Panc1 (cell line): ENCODE data around the gene GJC2.

Experiments
- POLR2AphosphoS5 ChIP-seq: IDR thresholded peaks from 2 replicates; pipeline ENCODE4 v1.6.1; 2012; ENCODE audit warnings: mild to moderate bottlenecking, low read depth, low read length, moderate library complexity
- SIN3A ChIP-seq: IDR thresholded peaks from 2 replicates; pipeline ENCODE4 v1.6.1; 2012; ENCODE audit warnings: low read depth, mild to moderate bottlenecking, low read length, moderate library complexity, borderline replicate concordance; ENCODE audit not compliant: insufficient read depth
- TCF7L2 ChIP-seq: IDR thresholded peaks from 2 replicates; pipeline ENCODE4 v1.6.1; 2011; ENCODE audit warnings: mild to moderate bottlenecking, low read depth, low read length, inconsistent platforms
- TF ChIP-seq, protein P1 (sequence below): fragments of 450-650 bp; IDR thresholded peaks from 2 replicates; pipeline ENCODE4 v1.5.1; 2017; ENCODE audit warnings: mild to moderate bottlenecking
- TF ChIP-seq, protein P2 (sequence below), 2 experiments: IDR thresholded peaks; 2 replicates each; pipeline ENCODE4 v1.6.1; 2011 to 2012; ENCODE audit warnings: low read depth in 2 of 2, control low read depth in 1 of 2, low read length in 1 of 2, mild to moderate bottlenecking in 1 of 2, moderate library complexity in 1 of 2; ENCODE audit not compliant: insufficient read depth in 1 of 2

DNA sequence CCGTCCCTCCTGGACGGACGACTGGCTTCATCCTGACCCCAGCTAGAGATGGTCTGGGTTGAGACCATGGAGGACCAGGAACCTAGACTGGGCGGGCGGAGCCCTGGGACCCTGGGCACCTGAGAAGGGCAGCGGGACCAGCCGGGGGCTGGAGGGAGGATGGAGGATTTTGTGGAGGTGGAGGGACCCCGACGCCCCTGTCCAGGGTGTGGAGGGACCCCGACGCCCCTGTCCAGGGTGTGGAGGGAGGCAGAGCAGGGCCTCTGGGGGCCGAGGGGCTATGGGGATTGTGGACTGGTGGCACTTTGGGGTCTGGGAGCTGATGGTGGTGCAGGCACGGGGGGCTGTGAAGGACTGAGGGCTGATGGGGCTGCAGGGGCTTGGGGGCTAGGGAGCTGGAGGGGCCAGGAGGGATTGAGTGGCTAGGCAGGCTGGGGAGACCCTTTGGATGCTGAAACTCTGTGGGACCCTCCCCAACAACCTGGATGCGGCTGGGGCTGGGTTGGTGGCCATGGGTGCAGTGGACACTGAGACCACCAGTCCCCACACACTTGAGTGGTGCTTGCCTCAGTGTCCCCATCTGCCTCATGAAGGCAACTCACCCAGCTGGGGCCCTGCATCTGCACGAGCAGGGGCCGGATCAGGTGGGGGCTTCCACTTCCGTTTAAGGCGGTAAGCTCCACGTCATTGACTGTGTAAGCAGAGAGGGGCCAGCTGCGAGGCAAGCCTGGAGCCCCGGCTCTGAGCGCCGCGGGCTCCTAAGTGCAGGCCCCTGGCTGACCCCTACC lies 7.4 kb downstream of the GJC2 start:
- TF ChIP-seq, protein P1, sequence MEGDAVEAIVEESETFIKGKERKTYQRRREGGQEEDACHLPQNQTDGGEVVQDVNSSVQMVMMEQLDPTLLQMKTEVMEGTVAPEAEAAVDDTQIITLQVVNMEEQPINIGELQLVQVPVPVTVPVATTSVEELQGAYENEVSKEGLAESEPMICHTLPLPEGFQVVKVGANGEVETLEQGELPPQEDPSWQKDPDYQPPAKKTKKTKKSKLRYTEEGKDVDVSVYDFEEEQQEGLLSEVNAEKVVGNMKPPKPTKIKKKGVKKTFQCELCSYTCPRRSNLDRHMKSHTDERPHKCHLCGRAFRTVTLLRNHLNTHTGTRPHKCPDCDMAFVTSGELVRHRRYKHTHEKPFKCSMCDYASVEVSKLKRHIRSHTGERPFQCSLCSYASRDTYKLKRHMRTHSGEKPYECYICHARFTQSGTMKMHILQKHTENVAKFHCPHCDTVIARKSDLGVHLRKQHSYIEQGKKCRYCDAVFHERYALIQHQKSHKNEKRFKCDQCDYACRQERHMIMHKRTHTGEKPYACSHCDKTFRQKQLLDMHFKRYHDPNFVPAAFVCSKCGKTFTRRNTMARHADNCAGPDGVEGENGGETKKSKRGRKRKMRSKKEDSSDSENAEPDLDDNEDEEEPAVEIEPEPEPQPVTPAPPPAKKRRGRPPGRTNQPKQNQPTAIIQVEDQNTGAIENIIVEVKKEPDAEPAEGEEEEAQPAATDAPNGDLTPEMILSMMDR, result no peak
- TF ChIP-seq POLR2AphosphoS5 (no peak), SIN3A (no peak), TCF7L2 (no peak)
- TF ChIP-seq, protein P2, sequence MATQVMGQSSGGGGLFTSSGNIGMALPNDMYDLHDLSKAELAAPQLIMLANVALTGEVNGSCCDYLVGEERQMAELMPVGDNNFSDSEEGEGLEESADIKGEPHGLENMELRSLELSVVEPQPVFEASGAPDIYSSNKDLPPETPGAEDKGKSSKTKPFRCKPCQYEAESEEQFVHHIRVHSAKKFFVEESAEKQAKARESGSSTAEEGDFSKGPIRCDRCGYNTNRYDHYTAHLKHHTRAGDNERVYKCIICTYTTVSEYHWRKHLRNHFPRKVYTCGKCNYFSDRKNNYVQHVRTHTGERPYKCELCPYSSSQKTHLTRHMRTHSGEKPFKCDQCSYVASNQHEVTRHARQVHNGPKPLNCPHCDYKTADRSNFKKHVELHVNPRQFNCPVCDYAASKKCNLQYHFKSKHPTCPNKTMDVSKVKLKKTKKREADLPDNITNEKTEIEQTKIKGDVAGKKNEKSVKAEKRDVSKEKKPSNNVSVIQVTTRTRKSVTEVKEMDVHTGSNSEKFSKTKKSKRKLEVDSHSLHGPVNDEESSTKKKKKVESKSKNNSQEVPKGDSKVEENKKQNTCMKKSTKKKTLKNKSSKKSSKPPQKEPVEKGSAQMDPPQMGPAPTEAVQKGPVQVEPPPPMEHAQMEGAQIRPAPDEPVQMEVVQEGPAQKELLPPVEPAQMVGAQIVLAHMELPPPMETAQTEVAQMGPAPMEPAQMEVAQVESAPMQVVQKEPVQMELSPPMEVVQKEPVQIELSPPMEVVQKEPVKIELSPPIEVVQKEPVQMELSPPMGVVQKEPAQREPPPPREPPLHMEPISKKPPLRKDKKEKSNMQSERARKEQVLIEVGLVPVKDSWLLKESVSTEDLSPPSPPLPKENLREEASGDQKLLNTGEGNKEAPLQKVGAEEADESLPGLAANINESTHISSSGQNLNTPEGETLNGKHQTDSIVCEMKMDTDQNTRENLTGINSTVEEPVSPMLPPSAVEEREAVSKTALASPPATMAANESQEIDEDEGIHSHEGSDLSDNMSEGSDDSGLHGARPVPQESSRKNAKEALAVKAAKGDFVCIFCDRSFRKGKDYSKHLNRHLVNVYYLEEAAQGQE (IDR thresholded peaks at IDR 0.05; ENCODE audit: insufficient read depth in 1 of 2, low read depth in 2 of 2, low read length in 1 of 2), result no peak
